Loucy (cell line): ENCODE data around the gene IL12RB2.

ENCODE experiments used
- CTCF ChIP-seq: fragments of 200-600 bp; sonication (generic); conservative IDR thresholded peaks from 2 replicates; pipeline ENCODE4 v1.5.1; 2014; ENCODE audit warnings: mild to moderate bottlenecking, antibody characterized with exemption, low read length
- EZH2phosphoT487 ChIP-seq: fragments of 200-600 bp; IDR thresholded peaks from 2 replicates; pipeline ENCODE4 v1.6.1; 2018; ENCODE audit warnings: antibody characterized with exemption, mild to moderate bottlenecking, moderate library complexity, borderline replicate concordance

- TF ChIP-seq CTCF (no peak), EZH2phosphoT487 (no peak)
Measured at GRCh38 chr1:67414574-67414973, 106.9 kb downstream of the IL12RB2 start.
